ENCODE results near the gene ABCF2. TPM values are rescaled to one million over a fixed set of nuclear protein-coding genes. Genes with fewer than 3 reads are reported as not detected.
A peak's percentile ranks its signal among the peaks of the same experiment; 100 is the strongest.

ABCF2 gene
- total RNA-seq, 1 experiment from 2014 or later, result 45.8 TPM

GRCh38 chr7:151177310-151177709 is 49.7 kb downstream of the ABCF2 start:
- H4K20me1 ChIP-seq (ENCODE audit: insufficient read depth), result no peaks in the 10 kb centered on the region; the same call in 1 of the 2 replicates
- H3K79me2 ChIP-seq (ENCODE audit: low read depth), result no peaks in the 10 kb centered on the region
- H3F3A ChIP-seq (ENCODE audit: insufficient read depth, low read depth), result no peaks in the 10 kb centered on the region
- no peaks in the 10 kb centered on the region for H3K36me3 ChIP-seq (ENCODE audit: low read depth)
- H3K9me2 ChIP-seq (ENCODE audit: insufficient read depth), result no peaks in the 10 kb centered on the region
- no peak overlapping the region for H2AFZ ChIP-seq
- no TSS peak for BruUV-seq (replicated peaks)
- H3K4me2 ChIP-seq, result no peak overlapping the region
- H3K4me1 ChIP-seq (replicated peaks; ENCODE audit: insufficient read depth), result no peaks in the 10 kb centered on the region
- H3K9me3 ChIP-seq (ENCODE audit: insufficient read depth, low read depth), result no peaks in the 10 kb centered on the region
- intact Hi-C loops (cut with micrococcal nuclease; ENCODE audit: unreplicated experiment), result loop anchor here (10.0 kb wide), 1 partner anchor 893 kb away; no protein-coding TSS in a partner anchor
- H3K27me3 ChIP-seq (ENCODE audit: insufficient read depth, low read depth), result peaks cover 72% of the 10 kb centered on the region
- ChIA-PET CTCF (interaction anchor here (0.6 to 1.0 kb wide), 2 partner anchors 8 to 151 kb away, joined by 3 to 7 read pairs; no protein-coding TSS in a partner anchor), POLR2A (ENCODE audit: unreplicated experiment) (no interaction called here)
- no peak for TF ChIP-seq EZH2 (IDR thresholded peaks at IDR 0.05; ENCODE audit: low read depth)
- TF ChIP-seq, protein P1, sequence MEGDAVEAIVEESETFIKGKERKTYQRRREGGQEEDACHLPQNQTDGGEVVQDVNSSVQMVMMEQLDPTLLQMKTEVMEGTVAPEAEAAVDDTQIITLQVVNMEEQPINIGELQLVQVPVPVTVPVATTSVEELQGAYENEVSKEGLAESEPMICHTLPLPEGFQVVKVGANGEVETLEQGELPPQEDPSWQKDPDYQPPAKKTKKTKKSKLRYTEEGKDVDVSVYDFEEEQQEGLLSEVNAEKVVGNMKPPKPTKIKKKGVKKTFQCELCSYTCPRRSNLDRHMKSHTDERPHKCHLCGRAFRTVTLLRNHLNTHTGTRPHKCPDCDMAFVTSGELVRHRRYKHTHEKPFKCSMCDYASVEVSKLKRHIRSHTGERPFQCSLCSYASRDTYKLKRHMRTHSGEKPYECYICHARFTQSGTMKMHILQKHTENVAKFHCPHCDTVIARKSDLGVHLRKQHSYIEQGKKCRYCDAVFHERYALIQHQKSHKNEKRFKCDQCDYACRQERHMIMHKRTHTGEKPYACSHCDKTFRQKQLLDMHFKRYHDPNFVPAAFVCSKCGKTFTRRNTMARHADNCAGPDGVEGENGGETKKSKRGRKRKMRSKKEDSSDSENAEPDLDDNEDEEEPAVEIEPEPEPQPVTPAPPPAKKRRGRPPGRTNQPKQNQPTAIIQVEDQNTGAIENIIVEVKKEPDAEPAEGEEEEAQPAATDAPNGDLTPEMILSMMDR (conservative IDR thresholded peaks at IDR 0.05), result no peak
- no peak overlapping the region for H3K27ac ChIP-seq
- no peak for DNase-seq
- no peak overlapping the region for H3K4me3 ChIP-seq

DNA sequence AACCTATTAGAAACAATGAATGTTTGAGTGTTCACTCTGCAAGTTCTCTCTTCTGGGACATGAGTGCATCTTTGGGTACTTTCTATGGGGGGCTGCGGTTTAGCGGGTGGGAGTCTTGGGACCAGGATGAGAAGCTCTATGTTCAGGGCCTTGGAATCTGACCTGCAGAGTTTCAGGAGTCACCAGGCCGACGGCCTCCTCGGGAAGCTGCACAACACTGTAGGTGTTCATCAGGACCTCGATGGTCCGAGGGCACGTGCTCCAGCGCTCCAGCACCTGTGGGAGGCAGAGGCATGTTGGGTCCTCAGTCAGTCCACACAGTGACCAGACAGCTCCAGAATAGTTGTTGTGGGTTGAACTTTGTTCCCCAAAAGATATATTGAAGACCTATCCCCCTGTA is 50.6 kb downstream of the ABCF2 start:
- H2AFZ ChIP-seq, result no peak overlapping the region
- H3K27ac ChIP-seq, result no peak overlapping the region
- H3K9me3 ChIP-seq (ENCODE audit: insufficient read depth, low read depth), result no peaks in the 10 kb centered on the region
- ChIA-PET POLR2A (ENCODE audit: unreplicated experiment) (no interaction called here), CTCF (interaction anchor here (0.5 to 0.6 kb wide), 2 partner anchors 51 to 54 kb away, joined by 3 to 4 read pairs; partner anchors contain the start of gene ABCF2)
- TF ChIP-seq EZH2 (IDR thresholded peaks at IDR 0.05; ENCODE audit: low read depth), result no peak
- TF ChIP-seq, protein P1 (conservative IDR thresholded peaks at IDR 0.05), result no peak
- H3F3A ChIP-seq (ENCODE audit: insufficient read depth, low read depth), result no peaks in the 10 kb centered on the region
- no peaks in the 10 kb centered on the region; the same call in 1 of the 2 replicates for H4K20me1 ChIP-seq (ENCODE audit: insufficient read depth)
- intact Hi-C loops (cut with micrococcal nuclease; ENCODE audit: unreplicated experiment), result loop anchor here (10.0 kb wide), 1 partner anchor 892 kb away; no protein-coding TSS in a partner anchor
- no TSS peak for BruUV-seq (replicated peaks)
- no peaks in the 10 kb centered on the region for H3K4me1 ChIP-seq (replicated peaks; ENCODE audit: insufficient read depth)
- no peaks in the 10 kb centered on the region for H3K79me2 ChIP-seq (ENCODE audit: low read depth)
- H3K9me2 ChIP-seq (ENCODE audit: insufficient read depth), result no peaks in the 10 kb centered on the region
- H3K36me3 ChIP-seq (ENCODE audit: low read depth), result no peaks in the 10 kb centered on the region
- no peak overlapping the region for H3K4me3 ChIP-seq
- no peak for DNase-seq
- peaks cover 68% of the 10 kb centered on the region for H3K27me3 ChIP-seq (ENCODE audit: insufficient read depth, low read depth)
- no peak overlapping the region for H3K4me2 ChIP-seq

DNA sequence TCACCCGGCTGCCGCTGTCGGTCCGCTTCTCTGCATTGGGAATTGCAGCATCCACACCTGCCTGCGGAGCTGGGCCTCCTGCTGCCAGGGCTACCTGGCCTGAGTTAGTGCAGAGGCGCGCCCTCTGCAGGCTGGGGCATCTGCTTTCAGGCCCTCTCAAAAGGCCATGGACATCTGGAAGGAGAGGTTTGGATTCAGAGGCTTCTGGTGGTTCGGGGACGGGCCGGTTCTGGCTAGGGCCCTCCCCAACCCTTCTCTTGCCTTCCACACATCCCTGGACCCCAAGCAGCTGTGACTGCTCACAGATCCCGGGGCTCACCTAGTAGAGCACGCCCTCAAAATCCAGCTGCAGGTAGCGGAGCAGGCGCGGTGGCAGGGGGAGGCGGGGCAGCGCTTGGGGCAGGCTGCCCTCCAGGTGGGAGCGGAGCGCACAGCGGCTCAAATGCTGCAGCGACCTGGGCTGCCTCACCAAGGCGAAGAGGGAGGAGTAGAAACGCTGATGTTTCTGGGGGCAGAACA is 51.2 kb downstream of the ABCF2 start:
- Histone ChIP-seq H4K20me1 (ENCODE audit: insufficient read depth) (no peaks in the 10 kb centered on the region; the same call in 1 of the 2 replicates), H2AFZ (no peak overlapping the region), H3K36me3 (ENCODE audit: low read depth) (no peaks in the 10 kb centered on the region), H3F3A (ENCODE audit: insufficient read depth, low read depth) (no peaks in the 10 kb centered on the region), H3K9me3 (ENCODE audit: insufficient read depth, low read depth) (no peaks in the 10 kb centered on the region), H3K4me1 (replicated peaks; ENCODE audit: insufficient read depth) (no peaks in the 10 kb centered on the region), H3K9me2 (ENCODE audit: insufficient read depth) (no peaks in the 10 kb centered on the region), H3K27me3 (ENCODE audit: insufficient read depth, low read depth) (peaks cover 67% of the 10 kb centered on the region), H3K4me3 (no peak overlapping the region), H3K27ac (no peak overlapping the region), H3K4me2 (no peak overlapping the region), H3K79me2 (ENCODE audit: low read depth) (no peaks in the 10 kb centered on the region)
- POLR2A ChIA-PET (ENCODE audit: unreplicated experiment), result interaction anchor here (0.5 kb wide), 1 partner anchor 71 kb away, joined by 3 read pairs; no protein-coding TSS in a partner anchor
- CTCF ChIA-PET, result interaction anchor here (0.6 kb wide), 1 partner anchor 54 kb away, joined by 4 read pairs; no protein-coding TSS in a partner anchor
- peak in 1 of 2 experiments; percentile 43 for DNase-seq
- TF ChIP-seq, protein P1 (conservative IDR thresholded peaks at IDR 0.05), result peak; percentile 45
- no peak for TF ChIP-seq EZH2 (IDR thresholded peaks at IDR 0.05; ENCODE audit: low read depth)
- BruUV-seq (replicated peaks), result no TSS peak
- intact Hi-C loops (cut with micrococcal nuclease; ENCODE audit: unreplicated experiment), result loop anchor here (10.0 kb wide), 1 partner anchor 891 kb away; no protein-coding TSS in a partner anchor
